Cardiac fibroblast (primary cell): ENCODE results near the gene HIVEP3.

Experiments
- DNase-seq, 2 donors: peaks; one replicate each; pipeline versions ENCODE4 v3.0.0 to v3.0.0-alpha.2; 2010; ENCODE audit warnings: low read depth in 2 of 2
- H3K4me3 ChIP-seq, 2 donors: replicated peaks in 1 of 2; 1 replicate in 1 of 2; 2 replicates in 1 of 2; pipeline ENCODE4 v1.5.1; 2011; ENCODE audit warnings: low read depth in 2 of 2, low read length in 2 of 2, mild to moderate bottlenecking in 2 of 2, moderate library complexity in 1 of 2
- TF ChIP-seq, protein P1 (sequence below): IDR thresholded peaks from one replicate; pipeline ENCODE4 v1.5.1; 2011; ENCODE audit warnings: low read depth, mild to moderate bottlenecking, low read length, inconsistent platforms

HIVEP3 gene

DNA sequence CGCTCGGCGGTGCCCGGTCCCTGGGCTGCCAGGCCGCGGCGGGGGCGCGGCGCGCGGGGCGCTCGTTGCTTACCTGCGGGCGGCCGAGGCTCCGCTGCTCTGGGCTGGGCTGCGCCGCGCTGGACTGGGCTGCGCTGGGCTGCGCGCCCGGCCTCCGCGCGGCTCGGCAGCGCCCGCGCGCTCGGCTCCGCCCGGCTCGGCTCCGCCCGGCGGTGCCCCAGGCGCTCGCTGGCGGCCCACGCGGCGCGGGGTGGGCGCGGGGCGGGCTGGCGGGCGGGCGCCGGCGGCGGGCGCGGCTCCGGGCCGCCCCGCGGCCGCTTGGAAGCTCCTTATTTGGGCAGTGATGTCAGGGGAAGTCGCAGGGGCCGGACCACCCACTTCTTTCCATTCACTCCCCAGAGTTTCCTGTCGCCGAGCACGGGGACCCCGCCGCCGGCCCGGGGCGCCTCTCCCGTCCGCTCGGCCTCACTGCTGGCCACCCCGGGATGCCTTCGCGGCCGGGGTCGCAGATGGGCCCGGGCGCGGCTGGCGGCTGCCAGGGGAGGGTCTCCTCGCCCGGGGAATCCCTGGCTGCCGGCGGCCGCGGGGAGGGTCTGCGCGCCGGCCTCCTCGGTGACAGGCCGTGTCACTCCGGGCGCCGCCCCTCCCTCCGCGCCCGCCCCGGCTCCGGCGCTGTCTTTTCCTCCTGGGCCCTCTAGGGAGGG, 256.5 kb downstream of the HIVEP3 start:
- peak; percentile 75 to 83 for DNase-seq
- TF ChIP-seq, protein P1, sequence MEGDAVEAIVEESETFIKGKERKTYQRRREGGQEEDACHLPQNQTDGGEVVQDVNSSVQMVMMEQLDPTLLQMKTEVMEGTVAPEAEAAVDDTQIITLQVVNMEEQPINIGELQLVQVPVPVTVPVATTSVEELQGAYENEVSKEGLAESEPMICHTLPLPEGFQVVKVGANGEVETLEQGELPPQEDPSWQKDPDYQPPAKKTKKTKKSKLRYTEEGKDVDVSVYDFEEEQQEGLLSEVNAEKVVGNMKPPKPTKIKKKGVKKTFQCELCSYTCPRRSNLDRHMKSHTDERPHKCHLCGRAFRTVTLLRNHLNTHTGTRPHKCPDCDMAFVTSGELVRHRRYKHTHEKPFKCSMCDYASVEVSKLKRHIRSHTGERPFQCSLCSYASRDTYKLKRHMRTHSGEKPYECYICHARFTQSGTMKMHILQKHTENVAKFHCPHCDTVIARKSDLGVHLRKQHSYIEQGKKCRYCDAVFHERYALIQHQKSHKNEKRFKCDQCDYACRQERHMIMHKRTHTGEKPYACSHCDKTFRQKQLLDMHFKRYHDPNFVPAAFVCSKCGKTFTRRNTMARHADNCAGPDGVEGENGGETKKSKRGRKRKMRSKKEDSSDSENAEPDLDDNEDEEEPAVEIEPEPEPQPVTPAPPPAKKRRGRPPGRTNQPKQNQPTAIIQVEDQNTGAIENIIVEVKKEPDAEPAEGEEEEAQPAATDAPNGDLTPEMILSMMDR, result no peak
- peak overlapping the region; percentile 64 to 67 for H3K4me3 ChIP-seq

DNA sequence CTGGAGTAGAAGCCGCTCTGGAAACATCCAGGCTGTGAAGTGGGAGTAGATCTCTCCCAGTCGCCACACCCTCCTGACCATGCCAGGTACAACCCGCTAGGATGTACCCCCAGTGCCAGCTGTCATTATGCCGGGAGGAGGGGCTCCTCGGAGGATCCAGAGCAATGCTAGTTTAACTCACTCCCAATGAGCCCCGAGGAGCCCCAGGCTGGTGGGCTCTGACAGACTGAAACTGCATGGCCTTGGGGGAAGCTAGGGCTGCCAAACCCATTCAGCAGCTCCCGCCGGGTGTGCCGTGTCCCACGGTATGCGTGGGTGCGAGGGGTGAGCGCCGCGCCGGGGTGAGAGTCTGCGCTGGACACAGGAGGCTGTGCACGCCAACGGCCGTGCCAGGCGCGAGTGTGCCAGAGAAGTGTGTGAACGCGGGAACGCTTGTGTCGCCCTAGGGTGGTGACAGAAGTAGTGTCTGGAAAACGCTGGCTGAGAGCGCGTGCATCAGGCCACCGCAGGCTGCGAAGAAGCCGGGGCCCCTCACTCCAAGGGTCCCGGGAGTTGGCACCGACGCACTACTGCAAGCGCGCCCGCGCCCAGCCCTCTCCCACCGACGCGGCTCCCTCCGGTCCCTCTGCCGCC, 257.2 kb downstream of the HIVEP3 start:
- DNase-seq, result no peak
- H3K4me3 ChIP-seq, result peak overlapping the region; percentile 64 to 67
- TF ChIP-seq, protein P1, result no peak

DNA sequence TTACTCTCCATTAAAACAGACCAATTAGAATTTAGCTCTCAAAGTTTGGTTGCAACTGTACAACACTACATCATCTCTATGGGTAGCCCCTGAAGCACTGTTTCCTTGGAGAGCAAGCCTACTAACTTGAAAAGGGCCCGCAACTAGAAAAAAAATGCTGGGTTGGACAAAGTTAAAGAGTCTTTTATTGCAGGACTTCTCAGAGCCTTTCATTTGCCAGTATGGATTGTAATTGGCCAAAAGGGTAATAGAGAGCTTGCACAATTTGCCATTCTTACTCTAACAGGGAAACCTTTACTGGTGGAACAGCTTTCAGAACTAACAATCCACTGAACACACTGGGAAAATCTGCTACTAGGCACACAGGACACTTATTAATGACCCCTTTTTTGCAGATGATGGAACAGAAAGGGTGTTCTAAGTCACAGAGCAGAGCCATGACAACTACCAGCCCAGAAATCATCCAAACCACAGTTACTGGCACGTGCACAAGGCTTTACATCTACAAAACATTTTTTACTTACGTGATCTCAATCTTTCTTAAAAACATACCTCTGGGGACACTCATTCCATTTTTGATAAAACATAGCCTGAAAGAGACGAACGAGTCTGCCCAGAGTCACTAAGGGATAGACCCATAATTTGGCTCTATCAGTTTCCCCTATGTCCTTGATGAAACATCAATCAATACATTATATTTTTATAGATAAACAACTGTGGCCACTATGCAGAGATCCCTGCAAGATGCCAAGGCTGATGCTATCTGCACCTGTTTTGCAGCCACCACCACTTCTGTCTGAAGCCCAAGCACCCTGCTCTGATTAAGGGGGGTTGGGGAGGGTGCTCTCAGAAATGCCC, 257.9 kb downstream of the HIVEP3 start:
- TF ChIP-seq, protein P1, result no peak
- DNase-seq, result no peak
- peak overlapping the region; percentile 64 to 67 for H3K4me3 ChIP-seq

DNA sequence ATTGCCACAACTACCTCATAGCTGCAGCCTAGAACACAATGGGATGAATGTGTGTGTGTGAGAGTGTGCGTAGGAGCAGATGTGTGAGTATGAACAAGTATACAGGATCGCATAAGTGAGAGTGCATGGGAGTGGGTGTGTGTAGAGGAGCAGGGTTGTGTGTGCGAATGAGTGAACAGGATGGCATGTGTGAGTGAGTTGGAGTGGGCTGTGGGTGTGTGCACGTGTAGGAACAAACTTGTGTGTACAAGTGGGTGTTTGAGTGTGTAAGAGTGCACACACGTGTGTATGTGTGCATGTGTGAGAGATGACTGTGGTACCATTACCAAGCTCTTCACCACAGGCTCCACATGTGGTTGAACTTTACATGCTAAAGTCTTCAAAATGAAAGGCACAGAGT, 258.8 kb downstream of the HIVEP3 start:
- no peak overlapping the region for H3K4me3 ChIP-seq
- TF ChIP-seq, protein P1, result no peak
- no peak for DNase-seq

DNA sequence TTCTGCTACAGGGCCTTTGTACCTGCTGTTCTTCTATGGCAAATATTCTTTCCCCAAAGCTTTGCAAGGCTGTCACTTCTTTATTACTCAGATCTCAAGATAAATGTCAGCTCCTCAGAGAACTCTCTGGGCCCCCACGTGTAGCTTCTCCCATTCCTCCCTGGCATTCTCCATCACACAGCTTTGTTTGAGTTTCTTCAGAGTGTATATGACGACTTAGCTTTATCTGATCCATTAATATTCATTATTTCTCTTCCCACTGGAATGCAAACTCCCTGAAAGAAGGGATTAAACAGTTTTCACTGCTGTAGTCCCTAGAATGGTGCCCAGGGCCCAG, 259.6 kb downstream of the HIVEP3 start:
- DNase-seq, result no peak
- TF ChIP-seq, protein P1, result no peak
- no peak overlapping the region for H3K4me3 ChIP-seq

DNA sequence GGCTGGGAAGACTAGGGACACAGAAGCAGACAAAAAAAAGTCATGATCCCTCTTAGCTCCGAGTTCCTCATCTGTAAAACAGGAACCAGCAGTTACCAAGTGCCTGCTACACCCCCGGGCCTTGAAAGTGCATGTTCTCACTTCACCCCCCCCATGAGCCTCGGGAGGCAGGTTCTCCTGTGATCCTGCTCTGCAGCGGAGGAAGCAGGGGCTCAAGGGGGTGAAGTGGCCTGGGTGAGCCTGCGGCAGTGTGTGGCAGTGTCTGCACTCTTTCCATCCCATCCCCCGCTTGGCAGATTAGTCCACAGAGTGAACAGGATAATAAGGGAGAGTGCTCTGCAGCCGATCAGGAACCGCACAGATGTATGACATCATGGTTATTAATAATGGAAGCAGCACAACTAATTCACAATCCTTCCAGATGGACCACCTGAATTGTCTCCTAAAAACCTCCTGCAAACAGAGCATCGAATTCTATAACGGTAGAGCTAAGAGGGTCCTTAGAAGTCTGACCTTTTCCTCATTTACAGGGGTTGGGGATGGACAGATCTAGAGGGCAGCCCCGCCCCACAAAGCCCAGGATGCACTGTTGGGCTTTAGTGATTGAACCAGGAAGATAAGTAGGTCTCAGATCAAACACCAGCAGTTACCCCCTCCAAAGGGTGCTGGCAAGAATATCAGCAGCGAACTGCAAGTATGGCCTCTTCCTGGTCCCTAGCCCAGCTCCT, 260.1 kb downstream of the HIVEP3 start:
- H3K4me3 ChIP-seq, result no peak overlapping the region
- TF ChIP-seq, protein P1, result no peak
- no peak for DNase-seq
